Measurements from ENCODE around the gene KMT2D. TPM values are rescaled to one million over a fixed set of nuclear protein-coding genes. Genes with fewer than 3 reads are reported as not detected.
A peak's percentile ranks its signal among the peaks of the same experiment; 100 is the strongest.

KMT2D gene
- total and polyA plus RNA-seq, 2 of the 8 experiments (the other 6 are each of a cell fraction or from before 2014, with no cell fraction given), result 9.1 to 86.3 TPM

DNA sequence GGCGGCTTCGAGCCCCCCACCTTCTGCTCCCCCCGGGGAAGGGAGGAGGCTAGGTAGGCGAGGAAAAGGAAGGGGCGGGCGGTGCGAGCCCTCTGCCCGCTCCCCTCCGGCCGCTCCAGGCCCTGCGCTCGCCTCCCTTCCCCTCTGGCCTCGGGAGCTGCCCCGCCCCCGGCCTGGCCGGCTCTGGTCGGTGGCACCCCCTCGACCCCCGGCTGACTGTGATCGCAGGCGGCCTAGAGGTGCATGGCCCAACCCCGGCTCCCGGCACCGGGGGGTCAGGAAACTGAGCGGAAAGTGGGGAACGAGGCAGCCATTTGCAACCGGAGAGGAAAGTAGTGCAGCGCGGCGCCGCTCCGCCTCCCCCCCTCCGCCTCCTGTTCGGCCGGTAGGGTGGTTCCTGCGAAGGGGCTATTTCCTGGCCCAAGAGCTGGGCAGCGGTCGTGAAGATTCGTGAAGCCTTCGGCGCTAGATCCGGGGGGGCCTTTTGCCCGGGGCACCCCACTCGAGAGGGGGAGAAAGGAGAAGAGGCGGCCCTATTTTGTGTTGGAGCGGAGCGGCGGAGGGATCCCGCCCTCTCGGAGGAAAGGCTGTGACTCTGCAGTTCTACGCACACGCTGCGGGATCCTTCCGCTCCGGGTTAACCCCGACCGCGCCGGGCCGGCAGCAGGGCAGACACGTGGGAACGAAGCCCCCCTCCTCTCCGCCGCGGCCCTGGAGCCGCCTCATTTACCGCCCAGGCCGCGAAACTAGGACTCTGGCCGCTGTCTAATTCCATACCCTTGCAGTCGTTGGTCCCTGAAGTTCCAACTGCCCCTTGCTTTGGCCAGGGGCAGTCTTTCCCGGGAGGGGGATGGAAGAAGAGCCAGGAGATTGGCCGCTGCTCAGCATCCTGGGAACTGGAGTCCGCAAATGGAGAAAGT is at the start of gene KMT2D (continued):
- TF ChIP-seq CTBP2 (IDR thresholded peaks at IDR 0.05; ENCODE audit: borderline replicate concordance, insufficient read depth, insufficient read length, low read length), result no peak
- TF ChIP-seq KDM5A (IDR thresholded peaks at IDR 0.05; ENCODE audit: low read length), result peak; percentile 52
- TF ChIP-seq GABPA (IDR thresholded peaks at IDR 0.05; ENCODE audit: borderline replicate concordance, insufficient read depth, low read length), result peak; percentile 79; the same call in 1 of the 2 replicates
- TF ChIP-seq KDM4A (IDR thresholded peaks at IDR 0.05; ENCODE audit: low read depth, low read length, severe bottlenecking), result no peak
- TF ChIP-seq, protein P1, sequence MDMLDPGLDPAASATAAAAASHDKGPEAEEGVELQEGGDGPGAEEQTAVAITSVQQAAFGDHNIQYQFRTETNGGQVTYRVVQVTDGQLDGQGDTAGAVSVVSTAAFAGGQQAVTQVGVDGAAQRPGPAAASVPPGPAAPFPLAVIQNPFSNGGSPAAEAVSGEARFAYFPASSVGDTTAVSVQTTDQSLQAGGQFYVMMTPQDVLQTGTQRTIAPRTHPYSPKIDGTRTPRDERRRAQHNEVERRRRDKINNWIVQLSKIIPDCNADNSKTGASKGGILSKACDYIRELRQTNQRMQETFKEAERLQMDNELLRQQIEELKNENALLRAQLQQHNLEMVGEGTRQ (IDR thresholded peaks at IDR 0.05; ENCODE audit: low read length), result peak; percentile 48; the same call in 1 of the 2 replicates
- TF ChIP-seq CHD2 (IDR thresholded peaks at IDR 0.05; ENCODE audit: low read length), result peak; percentile 97
- TF ChIP-seq POLR2A (IDR thresholded peaks at IDR 0.05; ENCODE audit: control extremely low read depth in 1 of 2, low read depth in 2 of 2, low read length in 2 of 2), result peak; percentile 14 to 92
- no peak for TF ChIP-seq NRF1 (IDR thresholded peaks at IDR 0.05; ENCODE audit: low read depth, low read length)
- no peak for TF ChIP-seq ZNF274 (IDR thresholded peaks at IDR 0.05; ENCODE audit: borderline replicate concordance, extremely low read depth, low read length)
- TF ChIP-seq BACH1 (IDR thresholded peaks at IDR 0.05; ENCODE audit: low read length), result peak; percentile 86
- TF ChIP-seq SP1 (IDR thresholded peaks at IDR 0.05; ENCODE audit: low read depth, low read length), result peak; percentile 89
- TF ChIP-seq SP4 (IDR thresholded peaks at IDR 0.05; ENCODE audit: low read length), result peak; percentile 91
- TF ChIP-seq TAF7 (optimal IDR thresholded peaks at IDR 0.05; ENCODE audit: borderline replicate concordance, low read depth, low read length), result peak; percentile 66
- TF ChIP-seq SP2 (IDR thresholded peaks at IDR 0.05; ENCODE audit: low read length), result no peak
- peak; percentile 94 for TF ChIP-seq CREB1 (IDR thresholded peaks at IDR 0.05)
- TF ChIP-seq, protein P2, sequence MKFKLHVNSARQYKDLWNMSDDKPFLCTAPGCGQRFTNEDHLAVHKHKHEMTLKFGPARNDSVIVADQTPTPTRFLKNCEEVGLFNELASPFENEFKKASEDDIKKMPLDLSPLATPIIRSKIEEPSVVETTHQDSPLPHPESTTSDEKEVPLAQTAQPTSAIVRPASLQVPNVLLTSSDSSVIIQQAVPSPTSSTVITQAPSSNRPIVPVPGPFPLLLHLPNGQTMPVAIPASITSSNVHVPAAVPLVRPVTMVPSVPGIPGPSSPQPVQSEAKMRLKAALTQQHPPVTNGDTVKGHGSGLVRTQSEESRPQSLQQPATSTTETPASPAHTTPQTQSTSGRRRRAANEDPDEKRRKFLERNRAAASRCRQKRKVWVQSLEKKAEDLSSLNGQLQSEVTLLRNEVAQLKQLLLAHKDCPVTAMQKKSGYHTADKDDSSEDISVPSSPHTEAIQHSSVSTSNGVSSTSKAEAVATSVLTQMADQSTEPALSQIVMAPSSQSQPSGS (IDR thresholded peaks at IDR 0.05; ENCODE audit: low read length), result peak; percentile 78
- TF ChIP-seq RXRA (IDR thresholded peaks at IDR 0.05; ENCODE audit: insufficient read depth, low read depth, low read length), result no peak
- TF ChIP-seq, protein P3, sequence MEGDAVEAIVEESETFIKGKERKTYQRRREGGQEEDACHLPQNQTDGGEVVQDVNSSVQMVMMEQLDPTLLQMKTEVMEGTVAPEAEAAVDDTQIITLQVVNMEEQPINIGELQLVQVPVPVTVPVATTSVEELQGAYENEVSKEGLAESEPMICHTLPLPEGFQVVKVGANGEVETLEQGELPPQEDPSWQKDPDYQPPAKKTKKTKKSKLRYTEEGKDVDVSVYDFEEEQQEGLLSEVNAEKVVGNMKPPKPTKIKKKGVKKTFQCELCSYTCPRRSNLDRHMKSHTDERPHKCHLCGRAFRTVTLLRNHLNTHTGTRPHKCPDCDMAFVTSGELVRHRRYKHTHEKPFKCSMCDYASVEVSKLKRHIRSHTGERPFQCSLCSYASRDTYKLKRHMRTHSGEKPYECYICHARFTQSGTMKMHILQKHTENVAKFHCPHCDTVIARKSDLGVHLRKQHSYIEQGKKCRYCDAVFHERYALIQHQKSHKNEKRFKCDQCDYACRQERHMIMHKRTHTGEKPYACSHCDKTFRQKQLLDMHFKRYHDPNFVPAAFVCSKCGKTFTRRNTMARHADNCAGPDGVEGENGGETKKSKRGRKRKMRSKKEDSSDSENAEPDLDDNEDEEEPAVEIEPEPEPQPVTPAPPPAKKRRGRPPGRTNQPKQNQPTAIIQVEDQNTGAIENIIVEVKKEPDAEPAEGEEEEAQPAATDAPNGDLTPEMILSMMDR (IDR thresholded peaks at IDR 0.05; ENCODE audit: control extremely low read depth in 1 of 3, insufficient read depth in 1 of 3, low read depth in 1 of 3, low read length in 3 of 3), result no peak

Measured in H1 (cell line).